KG1 (cell line): ENCODE measurements around the gene VAC14.

ENCODE experiments used
- DNase-seq: peaks from one replicate; lab custom pipeline; 2025; lab: John Stamatoyannopoulos, UW

VAC14 gene

DNA sequence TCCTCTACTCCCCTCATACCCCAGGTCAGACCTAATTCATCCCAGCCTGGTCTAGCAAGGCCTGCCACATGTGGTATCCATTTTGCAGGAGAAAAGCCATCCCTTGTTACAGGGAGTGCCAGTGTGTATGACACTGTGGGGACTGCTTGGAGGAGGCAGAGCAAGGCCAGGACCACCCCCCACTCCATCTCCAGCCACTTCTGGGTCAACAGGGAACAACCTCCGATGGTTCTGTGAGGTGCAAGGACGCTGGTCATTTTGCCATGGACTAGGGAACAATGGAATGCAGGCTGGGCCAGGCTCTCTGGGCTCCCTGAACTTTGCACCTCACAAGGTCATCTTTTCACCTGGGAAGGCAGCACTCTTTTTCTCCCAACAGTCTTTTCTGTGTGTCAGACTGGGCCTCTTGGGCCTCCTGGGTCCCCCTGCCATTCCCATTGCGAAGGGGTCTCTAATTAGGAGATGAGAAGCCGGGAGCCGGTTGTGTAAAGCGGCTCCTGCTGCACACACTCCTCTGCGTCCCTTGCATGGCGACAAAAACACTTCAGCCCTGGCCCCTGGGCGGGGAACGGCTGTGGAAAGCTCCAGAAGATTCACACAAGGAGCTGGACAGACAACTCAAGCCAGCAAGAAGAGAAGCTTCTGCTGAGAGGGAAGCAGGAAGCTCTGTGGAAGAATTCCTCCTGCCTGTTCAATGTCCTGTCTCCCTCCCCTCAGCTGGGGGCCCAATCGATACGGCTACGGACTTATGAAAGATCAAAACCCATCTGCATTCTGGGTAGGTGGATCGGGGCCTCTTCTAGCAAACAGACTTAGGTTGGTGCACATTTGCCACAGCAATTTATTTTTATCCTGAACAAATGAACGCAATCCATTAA, 76.6 kb downstream of the VAC14 start:
- no peak for DNase-seq

DNA sequence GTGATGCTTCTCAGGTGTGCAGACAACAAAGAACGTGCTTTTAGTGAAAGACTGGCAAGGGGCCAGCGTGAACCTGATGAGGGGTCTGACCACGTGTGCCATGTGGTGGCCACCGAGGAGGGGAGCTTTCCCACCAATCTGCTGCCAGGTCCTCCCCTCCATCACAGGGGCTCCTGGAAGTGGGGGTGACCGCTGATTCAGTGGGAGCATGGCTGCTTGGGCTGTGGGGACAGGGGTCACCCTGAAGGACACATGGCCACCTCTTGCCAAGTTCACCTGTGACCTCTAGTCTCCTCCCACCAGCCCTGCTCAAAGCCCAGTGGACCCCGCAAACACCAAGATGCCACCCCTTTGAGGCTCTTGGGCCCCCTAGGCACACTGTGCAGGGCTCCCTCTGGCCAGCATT, 77.2 kb downstream of the VAC14 start:
- DNase-seq, result no peak

DNA sequence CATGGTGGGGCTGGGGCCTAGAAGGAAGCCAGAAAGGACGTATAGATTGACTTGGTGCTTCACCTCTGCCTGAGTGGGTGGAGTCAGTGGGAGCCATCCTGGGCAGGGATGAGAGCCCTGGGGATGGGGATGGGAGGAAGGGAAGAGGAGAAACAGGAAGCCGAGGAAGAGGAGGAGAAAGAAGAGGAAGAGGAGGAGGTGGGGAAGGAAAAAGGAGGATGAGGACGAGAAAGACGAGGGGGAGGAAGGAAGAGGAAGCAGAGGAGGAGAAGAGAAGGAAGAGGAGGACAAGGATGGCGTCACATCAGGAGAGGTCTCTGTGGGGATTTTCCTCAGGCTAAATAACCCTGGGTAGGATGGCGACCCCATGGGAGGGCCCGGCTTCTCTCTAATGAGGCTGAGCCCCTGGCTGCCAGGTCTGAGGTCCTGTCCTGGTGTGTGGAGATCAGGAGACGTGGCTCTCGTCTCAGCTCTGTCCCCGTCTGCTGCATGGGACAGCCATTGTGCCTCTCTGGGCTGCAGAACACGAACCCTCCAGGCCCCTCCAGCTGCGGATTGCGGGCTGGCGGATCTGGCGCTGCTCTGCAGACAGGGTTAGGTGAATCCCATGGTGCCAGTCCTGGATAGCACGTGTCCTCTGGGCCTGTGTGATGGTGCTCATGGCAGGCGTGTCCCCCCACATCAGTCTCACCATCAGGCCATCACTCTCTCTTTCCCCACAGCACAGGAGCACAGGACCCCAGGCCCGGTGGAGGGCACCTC, 79.6 kb downstream of the VAC14 start:
- no peak for DNase-seq

DNA sequence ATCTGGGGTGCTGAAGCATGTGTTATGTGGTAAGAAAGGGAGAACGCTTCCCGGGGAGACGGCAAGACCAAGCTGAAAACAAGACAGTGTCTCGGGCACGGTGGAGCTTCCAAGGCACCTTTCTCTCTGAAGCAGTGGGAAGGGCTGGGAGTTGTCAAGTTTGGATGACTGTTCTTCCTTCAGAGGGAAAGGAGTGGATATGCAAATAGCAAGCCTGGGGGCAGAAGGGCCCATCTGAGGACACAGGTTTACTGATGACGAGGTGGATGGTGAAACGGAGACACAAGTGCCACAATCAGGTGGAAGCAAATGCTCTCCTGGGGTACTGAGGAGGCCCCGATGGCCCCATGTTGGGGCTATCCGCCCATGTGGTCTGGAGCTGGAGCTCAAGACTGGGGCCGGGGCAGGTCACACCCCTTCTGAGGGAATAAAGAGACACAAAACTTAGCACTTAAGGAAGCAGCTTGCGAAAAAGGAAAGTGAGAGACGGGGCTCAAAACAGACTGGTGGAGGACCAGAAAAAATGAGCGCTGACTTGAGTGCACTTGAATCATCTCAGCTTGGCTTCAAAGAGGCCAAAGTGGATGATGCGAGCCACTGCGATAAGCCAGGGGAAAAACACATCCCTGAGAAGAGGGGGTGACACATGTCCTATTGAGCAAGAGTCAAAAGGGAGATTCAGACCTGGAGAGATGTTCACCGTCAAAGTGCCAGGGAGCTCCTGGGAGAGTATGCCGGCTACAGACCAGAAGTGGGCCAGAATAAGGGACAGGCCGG, 80.3 kb downstream of the VAC14 start:
- no peak for DNase-seq

DNA sequence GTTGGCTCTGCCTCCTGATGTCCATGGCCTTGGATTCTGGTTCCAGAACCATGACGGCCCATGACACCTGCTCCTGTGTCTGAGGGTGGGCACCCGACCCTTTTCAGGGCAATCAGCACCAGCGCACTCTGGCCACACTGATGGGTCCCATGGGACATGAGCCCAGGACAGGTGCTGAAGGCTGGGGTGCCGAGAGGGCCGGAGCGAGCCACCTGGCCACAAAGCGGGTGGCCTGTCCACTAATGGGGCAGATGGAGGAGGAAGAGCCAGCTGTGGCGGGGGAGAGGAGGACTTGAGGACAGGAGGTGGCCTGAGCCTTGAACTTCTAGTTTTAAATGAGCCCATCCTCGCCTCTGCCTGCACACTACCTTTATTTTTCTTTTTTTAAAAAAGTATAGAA, 83.9 kb downstream of the VAC14 start:
- DNase-seq, result no peak

DNA sequence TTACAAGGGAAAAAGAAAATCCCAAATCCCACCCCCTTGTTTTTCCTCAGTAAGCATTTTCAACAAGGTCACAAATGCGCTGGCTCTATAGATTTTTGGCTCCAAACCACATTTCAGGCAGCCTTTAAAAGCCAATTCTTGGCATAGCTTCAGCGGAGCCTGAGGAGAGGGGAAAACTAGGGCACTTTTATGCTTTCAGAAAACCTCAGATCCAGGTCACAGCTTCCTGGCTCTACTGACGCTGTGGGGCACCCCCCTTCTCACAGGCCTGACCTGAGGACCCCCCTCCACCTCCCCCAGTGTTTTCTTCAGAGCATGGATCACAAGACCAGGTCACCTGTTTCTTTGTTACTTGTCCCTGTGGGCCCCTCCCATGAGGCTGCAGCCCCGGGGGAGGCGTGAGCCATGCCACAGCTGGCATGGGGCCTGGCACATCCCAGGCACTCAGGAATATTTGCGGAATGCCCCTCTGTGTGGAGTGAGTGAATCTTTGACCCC, 85.0 kb downstream of the VAC14 start:
- DNase-seq, result no peak

DNA sequence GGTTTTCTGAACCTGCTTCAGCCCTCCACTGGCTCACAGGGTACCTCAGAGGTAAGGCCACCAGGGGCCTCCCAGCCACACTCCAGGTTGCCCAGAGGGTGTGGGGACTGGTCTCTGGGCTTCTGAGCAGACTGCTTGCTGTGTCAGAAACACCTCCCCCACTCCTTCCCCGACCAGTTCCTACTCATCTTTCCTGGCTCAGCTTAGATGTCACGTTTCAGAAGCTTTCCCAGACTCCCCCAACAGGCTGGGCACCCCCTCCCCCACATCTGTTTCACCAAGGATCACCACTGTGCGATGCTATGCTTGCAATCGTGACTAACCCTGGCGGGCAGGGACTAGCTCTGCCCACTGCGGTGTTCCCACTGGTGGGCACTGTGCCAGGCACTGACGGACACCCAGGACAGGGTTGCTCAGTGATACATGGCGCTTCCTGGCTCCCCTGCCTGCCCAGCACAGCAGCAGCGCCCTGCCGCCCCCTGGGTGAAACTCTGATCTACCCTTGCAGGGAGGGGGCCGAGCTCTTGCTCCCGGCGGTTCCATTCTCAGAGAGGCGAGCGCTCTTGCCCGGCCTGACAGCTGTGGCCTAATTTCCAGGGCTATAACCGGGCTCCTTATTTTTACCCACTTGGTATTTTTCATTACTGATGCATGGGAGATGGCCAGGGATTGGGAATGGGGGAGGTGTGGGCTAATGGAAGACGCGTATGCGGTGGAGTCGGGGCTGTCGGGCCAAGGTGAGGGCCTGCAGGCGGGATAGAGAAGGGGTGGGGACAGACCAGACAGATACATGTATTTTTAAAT, 85.7 kb downstream of the VAC14 start:
- DNase-seq, result no peak

DNA sequence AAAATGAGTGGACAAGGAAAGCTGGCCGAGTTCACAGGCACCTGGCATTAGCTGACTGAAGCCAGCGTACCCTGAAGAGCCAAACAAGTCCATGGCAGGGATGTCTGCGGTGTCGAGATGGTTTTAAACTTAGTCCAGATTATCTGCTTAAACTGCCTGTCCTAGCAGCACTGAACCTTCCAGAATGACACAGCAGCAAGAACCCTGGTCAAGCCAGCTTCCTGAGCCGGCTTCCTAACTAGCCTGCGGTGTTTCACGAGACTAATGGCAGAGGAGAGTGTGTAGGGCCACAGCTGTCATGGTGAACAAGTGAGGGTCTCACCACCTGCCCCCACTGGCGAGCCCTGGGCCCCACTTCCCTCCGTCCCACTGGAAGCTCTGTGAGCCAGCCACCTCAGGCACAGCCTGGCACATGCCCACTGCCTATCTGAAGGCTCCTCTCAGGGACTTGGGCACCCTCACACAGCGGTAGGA, 86.3 kb downstream of the VAC14 start:
- no peak for DNase-seq

DNA sequence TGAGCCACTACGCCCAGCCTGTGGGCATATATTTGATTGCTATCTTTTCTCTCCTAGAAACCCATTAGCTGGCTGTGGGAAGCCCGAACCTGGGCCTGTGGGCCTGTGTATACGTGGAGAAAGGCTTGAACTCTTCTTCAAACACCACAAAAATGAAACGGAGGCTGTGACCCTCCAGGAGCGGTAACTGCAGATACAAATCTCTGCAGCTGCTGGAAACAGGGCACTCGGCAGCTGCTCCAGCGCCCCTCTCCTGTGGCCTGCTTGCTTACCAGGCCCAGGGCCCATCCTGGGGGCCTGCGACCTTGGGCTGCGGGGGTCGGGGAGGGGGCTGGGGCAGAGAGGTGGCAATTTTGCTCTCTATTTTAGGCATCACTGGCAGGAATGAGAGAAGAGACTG, 87.1 kb downstream of the VAC14 start:
- no peak for DNase-seq

DNA sequence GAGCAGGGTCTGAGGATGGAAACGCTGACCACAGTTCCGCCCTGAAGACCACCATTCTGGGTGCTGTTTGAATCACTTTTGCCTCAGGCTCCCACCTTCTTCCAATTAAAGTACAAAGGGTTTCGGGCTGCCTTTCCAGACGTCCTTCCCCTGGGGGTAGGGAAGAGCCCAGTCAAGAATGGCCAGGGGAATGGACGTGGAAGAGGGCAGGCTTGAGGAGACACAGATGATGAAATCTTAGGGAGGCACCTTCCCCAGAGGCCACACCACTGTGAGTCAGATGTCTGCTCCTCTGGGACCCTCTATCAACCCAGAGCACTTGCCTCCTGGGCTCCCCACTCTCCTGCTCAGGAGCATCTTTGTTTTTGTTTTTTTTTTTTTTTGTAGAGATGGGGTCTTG, 87.6 kb downstream of the VAC14 start:
- DNase-seq, result no peak

DNA sequence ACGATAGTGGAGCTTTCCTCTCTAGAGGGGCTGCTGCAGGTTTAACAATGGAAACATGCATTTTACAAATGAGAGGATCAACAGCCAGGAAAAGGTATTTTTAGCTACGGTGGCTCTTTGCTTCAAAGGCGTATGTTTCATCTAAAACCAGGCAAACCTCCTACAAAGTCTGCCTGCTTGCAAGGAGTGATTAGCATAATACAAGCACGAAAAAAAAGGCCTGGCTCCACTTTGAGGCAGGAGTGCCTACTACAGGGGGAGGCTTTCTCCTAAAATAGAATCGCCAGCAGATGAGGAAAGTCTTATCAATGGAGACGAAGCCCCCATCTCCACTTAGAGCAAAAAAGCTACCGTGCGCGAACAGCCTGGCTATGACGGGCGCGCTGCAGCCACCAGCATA, 88.0 kb downstream of the VAC14 start:
- no peak for DNase-seq

DNA sequence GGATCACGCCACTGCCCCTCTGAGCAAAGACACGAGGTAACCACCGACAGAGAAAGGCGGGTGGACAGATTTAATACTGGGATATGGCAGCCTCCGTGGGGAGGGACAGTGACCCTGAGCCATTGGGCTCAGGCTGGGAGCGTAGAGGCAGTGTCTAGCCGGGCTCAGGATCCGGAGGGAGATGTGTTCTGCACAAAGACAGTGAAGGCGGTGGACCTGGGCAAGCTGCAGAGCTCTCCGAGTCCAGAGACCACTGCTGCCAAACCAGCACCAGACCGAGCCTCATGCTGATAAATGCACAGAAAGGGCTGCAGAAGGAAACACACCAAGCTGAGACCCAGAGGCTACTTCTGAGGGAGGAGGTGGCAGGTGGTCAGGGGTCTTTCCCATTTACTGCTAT, 88.6 kb downstream of the VAC14 start:
- DNase-seq, result no peak

DNA sequence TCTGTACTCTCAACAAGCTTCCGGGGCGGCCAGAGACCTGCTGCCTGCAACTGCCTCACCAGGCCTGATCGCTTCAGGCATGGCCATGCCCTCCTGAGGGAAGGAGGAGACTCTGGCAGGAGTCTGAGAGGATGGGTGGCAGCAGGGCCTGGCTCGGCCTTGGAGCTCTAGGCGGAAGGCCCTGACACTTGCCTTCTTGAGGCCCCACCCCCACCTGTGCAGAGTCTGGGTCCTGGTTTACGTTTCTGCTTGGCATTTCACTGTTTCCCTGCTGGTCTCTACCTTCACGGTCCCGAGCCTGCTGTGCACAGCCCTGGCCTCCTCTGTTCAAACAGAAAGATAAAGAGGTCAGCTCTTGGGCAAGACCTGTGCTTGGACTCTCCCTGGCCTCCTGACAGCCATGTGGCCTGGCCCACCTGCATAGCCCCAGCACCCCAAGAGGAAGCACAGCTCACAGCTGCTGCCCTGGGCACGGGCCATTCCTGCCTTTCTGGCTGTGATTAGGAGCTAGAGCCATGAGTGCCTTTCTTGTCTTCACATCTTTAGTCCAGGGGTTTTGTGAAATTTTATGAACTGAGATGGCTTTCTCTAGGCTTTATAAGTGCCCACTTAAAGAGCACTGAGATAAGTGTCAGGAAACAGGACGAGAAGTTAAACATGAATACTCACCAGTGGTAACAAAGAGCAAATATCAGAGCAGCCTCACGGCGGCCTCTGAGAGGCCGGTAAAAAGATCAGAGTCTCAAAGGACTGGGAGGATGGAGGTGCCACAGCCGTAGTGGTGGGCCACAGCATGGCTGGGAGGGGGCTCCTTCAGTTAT, 89.5 kb downstream of the VAC14 start:
- DNase-seq, result no peak

DNA sequence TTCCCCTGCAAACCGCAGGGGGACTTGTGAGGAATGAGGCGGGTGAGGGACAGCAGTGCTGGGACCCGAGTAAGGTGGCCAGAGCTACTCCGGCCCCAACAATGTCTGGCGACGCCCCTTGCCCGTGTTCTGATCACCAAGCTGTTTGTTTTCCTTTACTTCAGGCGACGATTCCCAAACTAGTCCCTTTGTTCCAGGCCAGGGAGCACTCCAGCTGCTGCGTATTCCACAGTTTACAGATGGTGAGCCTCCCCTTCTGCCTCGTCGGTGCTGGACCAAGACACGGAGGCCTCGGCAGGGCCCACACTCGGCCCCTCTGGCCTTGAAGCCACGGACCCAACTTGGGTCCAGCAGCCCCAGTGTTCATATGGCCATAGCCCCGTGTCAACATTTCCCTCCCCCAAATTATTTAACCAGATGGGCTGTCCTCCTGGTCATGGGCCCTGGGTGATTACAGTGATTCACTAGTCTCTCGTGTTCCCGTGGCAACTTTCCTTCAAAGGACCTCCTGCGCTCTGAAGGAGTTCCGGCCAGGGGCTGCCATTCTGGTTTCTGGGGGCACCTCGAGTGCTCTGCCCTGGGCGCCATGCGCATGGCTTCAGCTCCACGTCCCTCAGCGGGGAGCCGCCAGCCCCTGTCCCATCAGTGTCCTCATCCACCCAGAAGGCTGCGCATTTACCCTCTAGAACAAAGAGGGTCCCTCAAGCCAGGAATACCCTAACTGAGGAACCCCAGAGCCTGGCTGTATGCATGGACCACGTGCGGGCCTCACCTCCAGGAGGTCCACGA, 90.3 kb downstream of the VAC14 start:
- no peak for DNase-seq

DNA sequence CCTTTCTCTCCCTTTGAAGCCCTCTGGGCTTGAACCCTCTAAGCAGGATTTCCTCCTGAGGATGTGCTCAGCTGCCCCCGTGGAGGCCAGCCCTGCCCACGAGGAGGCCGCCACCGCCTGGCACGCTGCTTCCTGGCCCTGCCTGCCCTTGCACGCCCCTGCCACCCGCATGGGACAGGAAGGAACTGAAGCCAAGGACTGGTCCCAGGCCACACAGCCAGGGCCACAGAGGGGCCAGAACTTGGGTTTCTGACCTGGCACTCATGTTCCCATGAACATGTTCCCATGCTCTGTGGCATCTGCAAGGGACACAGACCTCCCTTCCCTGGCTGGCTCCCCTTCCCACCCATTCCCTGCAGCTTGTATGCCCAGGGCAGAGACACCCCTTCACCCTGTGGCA, 91.0 kb downstream of the VAC14 start:
- no peak for DNase-seq

DNA sequence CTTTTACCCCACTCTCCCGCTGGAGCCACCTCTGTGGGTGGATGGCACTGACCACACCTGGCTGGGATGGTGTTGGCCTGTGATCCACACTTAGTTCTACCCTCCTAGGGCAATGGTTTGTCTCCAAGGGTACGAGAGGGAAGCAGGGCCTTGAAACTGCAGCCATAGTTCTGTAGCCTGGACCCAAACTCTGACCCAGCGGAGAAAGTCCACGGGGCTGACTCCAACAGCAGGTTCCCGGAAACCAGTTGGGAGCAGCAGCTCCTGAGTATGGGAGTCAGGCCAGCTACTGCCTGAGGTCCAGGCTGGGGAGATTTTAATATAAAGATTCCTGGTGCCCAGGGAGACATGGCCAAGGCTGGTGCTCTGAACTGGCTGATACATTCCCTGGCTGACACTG, 91.5 kb downstream of the VAC14 start:
- no peak for DNase-seq

DNA sequence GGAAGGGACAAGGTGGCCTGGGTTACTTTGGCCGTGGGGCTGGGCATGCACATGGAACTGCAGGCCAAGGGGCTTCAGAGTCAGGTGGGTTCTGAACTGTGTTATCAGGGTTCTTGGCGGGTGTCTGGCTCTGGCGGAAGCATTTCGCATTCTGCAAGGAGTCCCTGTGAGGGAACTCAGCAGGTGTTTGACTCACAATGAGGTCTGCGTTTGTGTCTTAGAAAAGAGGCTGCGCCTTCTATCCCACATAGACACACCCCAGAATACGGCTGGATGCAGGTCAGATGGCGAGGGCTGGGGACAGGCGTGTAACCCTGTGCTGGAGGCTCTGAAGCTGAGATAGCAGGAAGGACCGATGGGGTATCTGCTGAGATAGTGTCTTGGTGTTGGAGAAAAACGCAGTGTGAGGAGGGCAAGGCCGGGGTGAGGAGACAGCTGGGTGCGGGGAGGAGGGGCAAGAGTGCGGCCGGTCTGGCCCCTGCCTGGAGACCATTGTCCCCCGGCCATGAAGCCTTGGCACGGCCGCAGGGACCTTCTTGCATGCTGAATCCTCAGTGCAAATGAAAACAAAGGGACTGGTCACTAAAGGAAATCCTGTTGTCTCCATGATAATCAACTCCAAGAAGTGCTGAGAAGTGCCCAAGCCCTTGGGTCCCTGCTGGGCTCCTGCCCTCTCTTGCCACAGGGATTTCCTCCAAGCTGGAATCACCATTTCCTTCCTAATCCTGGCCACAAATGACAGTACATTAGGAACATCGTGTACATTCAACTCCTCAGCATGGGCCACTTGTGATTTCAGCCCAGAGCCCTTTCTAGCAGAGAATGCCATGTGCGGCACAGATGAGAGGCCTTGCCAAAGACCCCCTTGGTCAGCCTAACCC, 92.4 kb downstream of the VAC14 start:
- DNase-seq, result no peak

DNA sequence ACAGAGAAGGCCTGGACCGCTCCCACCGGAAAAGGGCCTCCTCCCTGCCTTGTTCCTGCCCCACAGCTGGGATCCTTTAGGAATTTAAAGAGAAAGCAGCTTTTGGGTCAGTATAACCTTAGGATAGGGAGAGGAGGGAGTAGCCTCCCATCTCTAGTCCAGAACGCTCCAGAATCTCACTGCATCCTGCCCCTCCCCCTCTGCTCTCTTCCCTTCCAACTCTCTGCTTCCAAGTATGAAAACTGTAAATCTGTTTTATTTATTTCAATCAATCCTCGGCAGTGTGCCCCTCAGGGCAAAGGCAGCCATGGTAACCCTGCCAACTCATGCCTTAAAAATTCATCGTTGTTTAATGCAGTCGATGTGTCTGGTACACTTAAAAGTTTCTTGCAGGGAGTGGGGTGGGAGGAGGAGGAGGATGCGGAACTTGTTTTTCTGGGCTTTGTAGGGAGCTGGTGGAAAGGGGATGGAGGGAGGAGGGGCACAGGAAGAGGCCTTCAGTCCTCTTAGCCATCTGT, 94.0 kb downstream of the VAC14 start:
- no peak for DNase-seq

DNA sequence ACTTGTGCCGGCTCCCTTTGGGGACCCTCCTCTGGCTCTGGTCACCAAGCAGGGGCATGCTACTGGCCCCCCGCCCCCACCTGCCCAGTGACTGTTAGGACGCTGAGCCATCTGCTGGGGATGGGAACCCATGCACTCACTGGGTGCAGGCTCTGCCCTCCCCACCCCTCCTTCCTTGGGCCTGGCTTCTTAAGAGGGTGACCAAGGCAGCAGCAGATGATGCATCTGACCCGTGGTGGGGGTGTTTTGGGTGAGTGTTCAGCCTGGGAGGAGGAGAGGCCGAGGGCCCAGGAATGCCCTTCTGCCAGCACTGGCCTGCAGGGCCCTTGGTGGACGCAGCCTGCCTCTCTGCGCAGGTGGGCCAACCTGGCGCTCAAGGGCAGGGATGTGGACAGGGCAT, 95.9 kb downstream of the VAC14 start:
- DNase-seq, result no peak
